Measurements from ENCODE around the gene RALGDS. TPM values are rescaled to one million over a fixed set of nuclear protein-coding genes. Genes with fewer than 3 reads are reported as not detected.

Gene RALGDS
- total RNA-seq, 1 experiment from 2014 or later = 22.9 TPM

DNA sequence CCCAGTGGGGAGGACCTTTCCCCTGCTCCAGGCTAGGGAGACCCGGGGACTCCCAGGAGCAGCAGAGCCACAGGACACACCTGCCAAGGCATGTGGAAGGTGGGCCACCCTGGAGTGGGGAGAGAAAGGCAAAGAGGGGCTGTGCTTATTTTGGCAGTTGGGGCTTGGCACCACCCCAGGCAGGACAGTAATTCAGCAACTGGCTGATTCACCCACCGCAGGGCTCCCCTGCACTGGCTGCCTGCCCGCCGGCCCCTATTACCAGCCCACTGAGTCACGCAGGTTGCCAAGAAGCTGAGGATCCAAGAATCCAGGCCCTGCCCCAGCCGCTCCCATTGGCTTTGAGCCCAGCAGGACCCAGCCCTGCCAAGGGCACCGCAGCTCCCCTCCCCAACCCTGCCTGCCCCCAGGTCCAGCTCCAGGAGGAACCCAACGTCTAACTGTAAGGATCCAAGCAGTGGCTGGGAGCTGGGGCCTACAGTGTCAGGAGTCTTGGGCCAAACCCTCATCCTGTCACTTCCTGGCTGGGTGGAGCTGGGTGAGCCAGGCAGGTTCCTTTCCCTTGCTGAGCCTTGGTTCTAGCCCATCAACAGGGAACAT is 14.2 kb upstream of the RALGDS start:
- no peaks in the 10 kb centered on the region for H3K36me3 Mint-ChIP-seq
- peaks cover 7% of the 10 kb centered on the region; the same call in 1 of the 2 replicates for H3K4me1 Mint-ChIP-seq
- H3K9me3 Mint-ChIP-seq = no peaks in the 10 kb centered on the region
- ATAC-seq (no peak), DNase-seq (ENCODE audit: low spot score) (no peak)
- no peaks in the 10 kb centered on the region for H3K27me3 Mint-ChIP-seq (ENCODE audit: low read depth)
- ChIA-PET CTCF (interaction anchor here (1.1 to 1.5 kb wide), 2 partner anchors 9 to 12 kb away, joined by 4 to 17 read pairs; no protein-coding TSS in a partner anchor), POLR2A (no interaction called here)
- no peak overlapping the region for H3K4me3 Mint-ChIP-seq
- TF ChIP-seq FOXK1 (CRISPR knock-in tag; IDR thresholded peaks at IDR 0.05) = no peak
- TF ChIP-seq, protein P1, sequence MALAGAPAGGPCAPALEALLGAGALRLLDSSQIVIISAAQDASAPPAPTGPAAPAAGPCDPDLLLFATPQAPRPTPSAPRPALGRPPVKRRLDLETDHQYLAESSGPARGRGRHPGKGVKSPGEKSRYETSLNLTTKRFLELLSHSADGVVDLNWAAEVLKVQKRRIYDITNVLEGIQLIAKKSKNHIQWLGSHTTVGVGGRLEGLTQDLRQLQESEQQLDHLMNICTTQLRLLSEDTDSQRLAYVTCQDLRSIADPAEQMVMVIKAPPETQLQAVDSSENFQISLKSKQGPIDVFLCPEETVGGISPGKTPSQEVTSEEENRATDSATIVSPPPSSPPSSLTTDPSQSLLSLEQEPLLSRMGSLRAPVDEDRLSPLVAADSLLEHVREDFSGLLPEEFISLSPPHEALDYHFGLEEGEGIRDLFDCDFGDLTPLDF (CRISPR knock-in tag; IDR thresholded peaks at IDR 0.05) = no peak
- TF ChIP-seq, protein P2, sequence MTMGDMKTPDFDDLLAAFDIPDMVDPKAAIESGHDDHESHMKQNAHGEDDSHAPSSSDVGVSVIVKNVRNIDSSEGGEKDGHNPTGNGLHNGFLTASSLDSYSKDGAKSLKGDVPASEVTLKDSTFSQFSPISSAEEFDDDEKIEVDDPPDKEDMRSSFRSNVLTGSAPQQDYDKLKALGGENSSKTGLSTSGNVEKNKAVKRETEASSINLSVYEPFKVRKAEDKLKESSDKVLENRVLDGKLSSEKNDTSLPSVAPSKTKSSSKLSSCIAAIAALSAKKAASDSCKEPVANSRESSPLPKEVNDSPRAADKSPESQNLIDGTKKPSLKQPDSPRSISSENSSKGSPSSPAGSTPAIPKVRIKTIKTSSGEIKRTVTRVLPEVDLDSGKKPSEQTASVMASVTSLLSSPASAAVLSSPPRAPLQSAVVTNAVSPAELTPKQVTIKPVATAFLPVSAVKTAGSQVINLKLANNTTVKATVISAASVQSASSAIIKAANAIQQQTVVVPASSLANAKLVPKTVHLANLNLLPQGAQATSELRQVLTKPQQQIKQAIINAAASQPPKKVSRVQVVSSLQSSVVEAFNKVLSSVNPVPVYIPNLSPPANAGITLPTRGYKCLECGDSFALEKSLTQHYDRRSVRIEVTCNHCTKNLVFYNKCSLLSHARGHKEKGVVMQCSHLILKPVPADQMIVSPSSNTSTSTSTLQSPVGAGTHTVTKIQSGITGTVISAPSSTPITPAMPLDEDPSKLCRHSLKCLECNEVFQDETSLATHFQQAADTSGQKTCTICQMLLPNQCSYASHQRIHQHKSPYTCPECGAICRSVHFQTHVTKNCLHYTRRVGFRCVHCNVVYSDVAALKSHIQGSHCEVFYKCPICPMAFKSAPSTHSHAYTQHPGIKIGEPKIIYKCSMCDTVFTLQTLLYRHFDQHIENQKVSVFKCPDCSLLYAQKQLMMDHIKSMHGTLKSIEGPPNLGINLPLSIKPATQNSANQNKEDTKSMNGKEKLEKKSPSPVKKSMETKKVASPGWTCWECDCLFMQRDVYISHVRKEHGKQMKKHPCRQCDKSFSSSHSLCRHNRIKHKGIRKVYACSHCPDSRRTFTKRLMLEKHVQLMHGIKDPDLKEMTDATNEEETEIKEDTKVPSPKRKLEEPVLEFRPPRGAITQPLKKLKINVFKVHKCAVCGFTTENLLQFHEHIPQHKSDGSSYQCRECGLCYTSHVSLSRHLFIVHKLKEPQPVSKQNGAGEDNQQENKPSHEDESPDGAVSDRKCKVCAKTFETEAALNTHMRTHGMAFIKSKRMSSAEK (CRISPR knock-in tag; IDR thresholded peaks at IDR 0.05; ENCODE audit: borderline replicate concordance) = no peak
- TF ChIP-seq, protein P3, sequence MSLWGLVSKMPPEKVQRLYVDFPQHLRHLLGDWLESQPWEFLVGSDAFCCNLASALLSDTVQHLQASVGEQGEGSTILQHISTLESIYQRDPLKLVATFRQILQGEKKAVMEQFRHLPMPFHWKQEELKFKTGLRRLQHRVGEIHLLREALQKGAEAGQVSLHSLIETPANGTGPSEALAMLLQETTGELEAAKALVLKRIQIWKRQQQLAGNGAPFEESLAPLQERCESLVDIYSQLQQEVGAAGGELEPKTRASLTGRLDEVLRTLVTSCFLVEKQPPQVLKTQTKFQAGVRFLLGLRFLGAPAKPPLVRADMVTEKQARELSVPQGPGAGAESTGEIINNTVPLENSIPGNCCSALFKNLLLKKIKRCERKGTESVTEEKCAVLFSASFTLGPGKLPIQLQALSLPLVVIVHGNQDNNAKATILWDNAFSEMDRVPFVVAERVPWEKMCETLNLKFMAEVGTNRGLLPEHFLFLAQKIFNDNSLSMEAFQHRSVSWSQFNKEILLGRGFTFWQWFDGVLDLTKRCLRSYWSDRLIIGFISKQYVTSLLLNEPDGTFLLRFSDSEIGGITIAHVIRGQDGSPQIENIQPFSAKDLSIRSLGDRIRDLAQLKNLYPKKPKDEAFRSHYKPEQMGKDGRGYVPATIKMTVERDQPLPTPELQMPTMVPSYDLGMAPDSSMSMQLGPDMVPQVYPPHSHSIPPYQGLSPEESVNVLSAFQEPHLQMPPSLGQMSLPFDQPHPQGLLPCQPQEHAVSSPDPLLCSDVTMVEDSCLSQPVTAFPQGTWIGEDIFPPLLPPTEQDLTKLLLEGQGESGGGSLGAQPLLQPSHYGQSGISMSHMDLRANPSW (CRISPR knock-in tag; conservative IDR thresholded peaks at IDR 0.05; ENCODE audit: low read depth) = no peak
- TF ChIP-seq, protein P4, sequence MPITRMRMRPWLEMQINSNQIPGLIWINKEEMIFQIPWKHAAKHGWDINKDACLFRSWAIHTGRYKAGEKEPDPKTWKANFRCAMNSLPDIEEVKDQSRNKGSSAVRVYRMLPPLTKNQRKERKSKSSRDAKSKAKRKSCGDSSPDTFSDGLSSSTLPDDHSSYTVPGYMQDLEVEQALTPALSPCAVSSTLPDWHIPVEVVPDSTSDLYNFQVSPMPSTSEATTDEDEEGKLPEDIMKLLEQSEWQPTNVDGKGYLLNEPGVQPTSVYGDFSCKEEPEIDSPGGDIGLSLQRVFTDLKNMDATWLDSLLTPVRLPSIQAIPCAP (CRISPR knock-in tag; IDR thresholded peaks at IDR 0.05) = no peak
- TF ChIP-seq, protein P5, sequence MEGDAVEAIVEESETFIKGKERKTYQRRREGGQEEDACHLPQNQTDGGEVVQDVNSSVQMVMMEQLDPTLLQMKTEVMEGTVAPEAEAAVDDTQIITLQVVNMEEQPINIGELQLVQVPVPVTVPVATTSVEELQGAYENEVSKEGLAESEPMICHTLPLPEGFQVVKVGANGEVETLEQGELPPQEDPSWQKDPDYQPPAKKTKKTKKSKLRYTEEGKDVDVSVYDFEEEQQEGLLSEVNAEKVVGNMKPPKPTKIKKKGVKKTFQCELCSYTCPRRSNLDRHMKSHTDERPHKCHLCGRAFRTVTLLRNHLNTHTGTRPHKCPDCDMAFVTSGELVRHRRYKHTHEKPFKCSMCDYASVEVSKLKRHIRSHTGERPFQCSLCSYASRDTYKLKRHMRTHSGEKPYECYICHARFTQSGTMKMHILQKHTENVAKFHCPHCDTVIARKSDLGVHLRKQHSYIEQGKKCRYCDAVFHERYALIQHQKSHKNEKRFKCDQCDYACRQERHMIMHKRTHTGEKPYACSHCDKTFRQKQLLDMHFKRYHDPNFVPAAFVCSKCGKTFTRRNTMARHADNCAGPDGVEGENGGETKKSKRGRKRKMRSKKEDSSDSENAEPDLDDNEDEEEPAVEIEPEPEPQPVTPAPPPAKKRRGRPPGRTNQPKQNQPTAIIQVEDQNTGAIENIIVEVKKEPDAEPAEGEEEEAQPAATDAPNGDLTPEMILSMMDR (IDR thresholded peaks at IDR 0.05) = no peak
- TF ChIP-seq, protein P6, sequence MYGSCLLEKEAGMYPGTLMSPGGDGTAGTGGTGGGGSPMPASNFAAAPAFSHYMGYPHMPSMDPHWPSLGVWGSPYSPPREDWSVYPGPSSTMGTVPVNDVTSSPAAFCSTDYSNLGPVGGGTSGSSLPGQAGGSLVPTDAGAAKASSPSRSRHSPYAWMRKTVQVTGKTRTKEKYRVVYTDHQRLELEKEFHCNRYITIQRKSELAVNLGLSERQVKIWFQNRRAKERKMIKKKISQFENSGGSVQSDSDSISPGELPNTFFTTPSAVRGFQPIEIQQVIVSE (CRISPR knock-in tag; IDR thresholded peaks at IDR 0.05; ENCODE audit: borderline replicate concordance) = no peak
- no peak for TF ChIP-seq CBFB (CRISPR knock-in tag; IDR thresholded peaks at IDR 0.05; ENCODE audit: low read depth)
- TF ChIP-seq, protein P7, sequence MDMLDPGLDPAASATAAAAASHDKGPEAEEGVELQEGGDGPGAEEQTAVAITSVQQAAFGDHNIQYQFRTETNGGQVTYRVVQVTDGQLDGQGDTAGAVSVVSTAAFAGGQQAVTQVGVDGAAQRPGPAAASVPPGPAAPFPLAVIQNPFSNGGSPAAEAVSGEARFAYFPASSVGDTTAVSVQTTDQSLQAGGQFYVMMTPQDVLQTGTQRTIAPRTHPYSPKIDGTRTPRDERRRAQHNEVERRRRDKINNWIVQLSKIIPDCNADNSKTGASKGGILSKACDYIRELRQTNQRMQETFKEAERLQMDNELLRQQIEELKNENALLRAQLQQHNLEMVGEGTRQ (CRISPR knock-in tag; IDR thresholded peaks at IDR 0.05) = no peak
- TF ChIP-seq, protein P8, sequence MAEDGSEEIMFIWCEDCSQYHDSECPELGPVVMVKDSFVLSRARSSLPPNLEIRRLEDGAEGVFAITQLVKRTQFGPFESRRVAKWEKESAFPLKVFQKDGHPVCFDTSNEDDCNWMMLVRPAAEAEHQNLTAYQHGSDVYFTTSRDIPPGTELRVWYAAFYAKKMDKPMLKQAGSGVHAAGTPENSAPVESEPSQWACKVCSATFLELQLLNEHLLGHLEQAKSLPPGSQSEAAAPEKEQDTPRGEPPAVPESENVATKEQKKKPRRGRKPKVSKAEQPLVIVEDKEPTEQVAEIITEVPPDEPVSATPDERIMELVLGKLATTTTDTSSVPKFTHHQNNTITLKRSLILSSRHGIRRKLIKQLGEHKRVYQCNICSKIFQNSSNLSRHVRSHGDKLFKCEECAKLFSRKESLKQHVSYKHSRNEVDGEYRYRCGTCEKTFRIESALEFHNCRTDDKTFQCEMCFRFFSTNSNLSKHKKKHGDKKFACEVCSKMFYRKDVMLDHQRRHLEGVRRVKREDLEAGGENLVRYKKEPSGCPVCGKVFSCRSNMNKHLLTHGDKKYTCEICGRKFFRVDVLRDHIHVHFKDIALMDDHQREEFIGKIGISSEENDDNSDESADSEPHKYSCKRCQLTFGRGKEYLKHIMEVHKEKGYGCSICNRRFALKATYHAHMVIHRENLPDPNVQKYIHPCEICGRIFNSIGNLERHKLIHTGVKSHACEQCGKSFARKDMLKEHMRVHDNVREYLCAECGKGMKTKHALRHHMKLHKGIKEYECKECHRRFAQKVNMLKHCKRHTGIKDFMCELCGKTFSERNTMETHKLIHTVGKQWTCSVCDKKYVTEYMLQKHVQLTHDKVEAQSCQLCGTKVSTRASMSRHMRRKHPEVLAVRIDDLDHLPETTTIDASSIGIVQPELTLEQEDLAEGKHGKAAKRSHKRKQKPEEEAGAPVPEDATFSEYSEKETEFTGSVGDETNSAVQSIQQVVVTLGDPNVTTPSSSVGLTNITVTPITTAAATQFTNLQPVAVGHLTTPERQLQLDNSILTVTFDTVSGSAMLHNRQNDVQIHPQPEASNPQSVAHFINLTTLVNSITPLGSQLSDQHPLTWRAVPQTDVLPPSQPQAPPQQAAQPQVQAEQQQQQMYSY (CRISPR knock-in tag; IDR thresholded peaks at IDR 0.05) = no peak
- TF ChIP-seq NR2C2 (CRISPR knock-in tag; IDR thresholded peaks at IDR 0.05) = no peak
- no peak for TF ChIP-seq KAT7 (CRISPR knock-in tag; IDR thresholded peaks at IDR 0.05; ENCODE audit: borderline replicate concordance)
- TF ChIP-seq, protein P9, sequence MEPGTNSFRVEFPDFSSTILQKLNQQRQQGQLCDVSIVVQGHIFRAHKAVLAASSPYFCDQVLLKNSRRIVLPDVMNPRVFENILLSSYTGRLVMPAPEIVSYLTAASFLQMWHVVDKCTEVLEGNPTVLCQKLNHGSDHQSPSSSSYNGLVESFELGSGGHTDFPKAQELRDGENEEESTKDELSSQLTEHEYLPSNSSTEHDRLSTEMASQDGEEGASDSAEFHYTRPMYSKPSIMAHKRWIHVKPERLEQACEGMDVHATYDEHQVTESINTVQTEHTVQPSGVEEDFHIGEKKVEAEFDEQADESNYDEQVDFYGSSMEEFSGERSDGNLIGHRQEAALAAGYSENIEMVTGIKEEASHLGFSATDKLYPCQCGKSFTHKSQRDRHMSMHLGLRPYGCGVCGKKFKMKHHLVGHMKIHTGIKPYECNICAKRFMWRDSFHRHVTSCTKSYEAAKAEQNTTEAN (CRISPR knock-in tag; IDR thresholded peaks at IDR 0.05) = no peak
- TF ChIP-seq ELF4 (CRISPR knock-in tag; IDR thresholded peaks at IDR 0.05; ENCODE audit: low read depth) = no peak
- TF ChIP-seq SMAD3 (CRISPR knock-in tag; IDR thresholded peaks at IDR 0.05; ENCODE audit: borderline replicate concordance) = no peak
- no peak overlapping the region for H3K27ac Mint-ChIP-seq

Data from WTC11 (cell line).